HUES48 (cell line): ENCODE measurements around the gene IRX5.

Source experiments
- H3K27ac ChIP-seq: one replicate; pipeline ENCODE4 v1.7.0; 2013; ENCODE audit warnings: low read depth, low read length, inconsistent platforms
- H3K27me3 ChIP-seq: 2 replicates; pipeline ENCODE4 v1.6.1; 2013; ENCODE audit warnings: mild to moderate bottlenecking, low read length; ENCODE audit not compliant: control insufficient read depth, insufficient read depth
- H3K36me3 ChIP-seq: 2 replicates; pipeline ENCODE4 v1.6.1; 2013; ENCODE audit warnings: low read length; ENCODE audit not compliant: control insufficient read depth, insufficient read depth
- H3K4me1 ChIP-seq: 2 replicates; pipeline ENCODE4 v1.6.1; 2013; ENCODE audit warnings: mild to moderate bottlenecking, low read length; ENCODE audit not compliant: control insufficient read depth, insufficient read depth
- H3K4me3 ChIP-seq: 2 replicates; pipeline ENCODE4 v1.5.1; 2013; ENCODE audit warnings: mild to moderate bottlenecking, low read depth, low read length
- H3K9ac ChIP-seq: 2 replicates; pipeline ENCODE4 v1.6.1; 2013; ENCODE audit warnings: mild to moderate bottlenecking, low read depth, low read length, moderate library complexity
- H3K9me3 ChIP-seq: 2 replicates; pipeline ENCODE4 v1.6.1; 2013; ENCODE audit warnings: low read length; ENCODE audit not compliant: control insufficient read depth, insufficient read depth

Gene IRX5

DNA sequence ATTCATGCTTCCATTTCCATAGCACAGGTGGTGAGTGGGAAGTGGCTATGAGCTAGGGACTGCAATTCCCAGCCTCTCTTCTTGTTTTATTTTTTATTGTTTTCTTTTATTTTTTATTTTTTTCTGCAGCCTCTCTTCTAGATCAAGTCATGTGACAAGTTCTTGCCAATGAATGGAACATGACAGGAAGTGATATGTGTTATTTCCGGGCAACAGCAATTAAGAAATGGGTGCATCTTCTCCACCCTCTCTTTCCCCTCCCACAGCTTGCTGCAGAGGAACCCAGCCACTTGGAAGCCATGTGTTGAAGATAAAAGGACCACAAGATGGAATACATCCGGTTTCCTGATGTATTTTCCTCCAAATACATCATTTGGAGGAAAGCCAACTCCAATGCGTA, 23.6 kb downstream of the IRX5 start:
- no peaks in the 10 kb centered on the region for H3K9me3 ChIP-seq
- no peak overlapping the region for H3K27ac ChIP-seq
- no peak overlapping the region for H3K4me3 ChIP-seq
- H3K27me3 ChIP-seq, result peaks cover 9% of the 10 kb centered on the region; the same call in 1 of the 2 replicates
- no peak overlapping the region for H3K9ac ChIP-seq
- H3K4me1 ChIP-seq, result peaks cover 5% of the 10 kb centered on the region; the same call in 1 of the 2 replicates
- H3K36me3 ChIP-seq, result no peaks in the 10 kb centered on the region

- Histone ChIP-seq H3K27me3 (no peaks in the 10 kb centered on the region; the same call in 1 of the 2 replicates), H3K4me1 (peaks cover 5% of the 10 kb centered on the region; the same call in 1 of the 2 replicates), H3K4me3 (no peak overlapping the region), H3K9ac (no peak overlapping the region), H3K36me3 (no peaks in the 10 kb centered on the region), H3K9me3 (no peaks in the 10 kb centered on the region), H3K27ac (no peak overlapping the region)
Observed at GRCh38 chr16:54955757-54956156, 25.1 kb downstream of the IRX5 start.

DNA sequence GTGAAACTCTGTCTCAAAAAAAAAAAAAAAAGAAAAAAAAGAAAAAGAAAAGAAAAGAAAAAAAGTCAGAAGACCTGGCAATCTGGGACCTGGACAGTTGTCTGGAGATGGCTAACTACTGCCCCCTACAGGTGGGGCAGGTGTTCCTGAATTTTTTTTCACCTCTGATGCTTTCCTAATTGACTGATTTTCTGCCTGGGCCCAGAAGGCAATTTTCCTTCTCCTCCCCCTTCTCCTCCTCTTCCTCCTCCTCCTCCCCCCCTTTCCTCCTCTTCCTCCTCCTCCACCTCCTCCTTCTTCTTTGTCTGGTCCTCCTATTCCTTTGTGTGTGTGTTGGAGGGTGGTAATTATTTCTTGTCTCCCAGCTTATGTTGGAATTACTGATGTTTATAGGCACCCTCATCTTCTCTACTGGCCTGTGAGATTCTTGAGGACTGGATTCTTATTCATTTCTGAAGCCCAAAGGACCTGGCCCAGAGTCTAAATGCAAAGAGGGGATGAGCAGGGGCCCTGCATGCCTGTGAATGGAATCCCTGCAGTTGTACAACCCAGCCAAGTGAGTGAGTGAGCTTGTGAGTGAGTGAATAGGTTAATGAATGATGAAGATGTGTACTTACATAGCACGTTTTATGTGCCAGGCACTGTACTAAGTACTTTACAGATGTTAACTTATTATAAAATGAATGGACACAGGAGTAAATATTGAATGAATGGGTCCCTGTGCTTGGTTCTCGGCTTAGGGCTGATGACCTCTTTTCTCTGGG, 26.9 kb downstream of the IRX5 start:
- Histone ChIP-seq H3K36me3 (no peaks in the 10 kb centered on the region), H3K9me3 (no peaks in the 10 kb centered on the region), H3K4me1 (no peaks in the 10 kb centered on the region), H3K27me3 (no peaks in the 10 kb centered on the region; the same call in 1 of the 2 replicates), H3K4me3 (no peak overlapping the region), H3K9ac (no peak overlapping the region), H3K27ac (no peak overlapping the region)

DNA sequence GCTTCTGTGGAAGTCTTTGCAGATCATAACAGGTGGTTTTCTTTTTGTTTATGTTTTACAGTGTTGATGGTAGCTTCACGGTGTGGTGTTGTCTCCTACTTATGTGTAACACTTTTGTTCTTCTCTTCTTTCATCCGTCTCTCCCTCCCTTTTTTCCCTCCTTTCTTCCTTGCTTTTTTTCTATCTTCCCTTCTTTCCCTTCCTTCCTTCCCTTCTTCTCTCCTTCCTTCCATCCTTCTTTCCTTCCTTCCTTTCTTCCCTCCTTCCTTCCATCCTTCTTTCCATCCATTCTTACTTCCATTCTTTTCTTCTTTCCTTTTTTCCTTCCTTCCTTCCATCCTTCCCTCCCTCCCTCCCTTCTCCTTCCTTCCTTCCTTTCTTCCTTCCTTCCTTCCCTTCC, 31.4 kb downstream of the IRX5 start:
- H3K27me3 ChIP-seq, result no peaks in the 10 kb centered on the region
- no peaks in the 10 kb centered on the region for H3K36me3 ChIP-seq
- H3K4me1 ChIP-seq, result no peaks in the 10 kb centered on the region
- no peak overlapping the region for H3K4me3 ChIP-seq
- no peaks in the 10 kb centered on the region for H3K9me3 ChIP-seq
- H3K9ac ChIP-seq, result no peak overlapping the region
- no peak overlapping the region for H3K27ac ChIP-seq

GRCh38 chr16:54964239-54964638, 33.6 kb downstream of the IRX5 start:
- no peaks in the 10 kb centered on the region for H3K36me3 ChIP-seq
- no peak overlapping the region for H3K27ac ChIP-seq
- no peaks in the 10 kb centered on the region for H3K27me3 ChIP-seq
- H3K4me3 ChIP-seq, result no peak overlapping the region
- no peak overlapping the region for H3K9ac ChIP-seq
- no peaks in the 10 kb centered on the region for H3K4me1 ChIP-seq
- no peaks in the 10 kb centered on the region for H3K9me3 ChIP-seq

DNA sequence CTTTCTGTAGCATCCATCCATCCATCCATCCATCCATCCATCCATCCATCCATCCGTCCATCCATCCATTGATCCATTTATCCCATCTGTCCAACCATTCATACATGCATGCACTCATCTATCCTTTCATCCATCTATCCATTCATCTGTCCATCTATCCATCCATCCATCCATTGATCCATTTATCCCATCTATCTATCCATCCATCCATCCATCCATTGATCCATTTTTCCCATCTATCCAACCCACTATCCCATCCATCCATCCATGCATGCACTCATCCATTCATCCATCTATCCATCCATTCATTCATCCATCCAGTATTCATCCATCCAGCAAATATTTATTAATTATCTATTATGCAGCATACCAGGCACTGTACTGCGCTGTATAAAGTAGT, 34.8 kb downstream of the IRX5 start:
- H3K4me3 ChIP-seq, result no peak overlapping the region
- H3K27me3 ChIP-seq, result no peaks in the 10 kb centered on the region
- no peak overlapping the region for H3K9ac ChIP-seq
- H3K9me3 ChIP-seq, result no peaks in the 10 kb centered on the region
- no peaks in the 10 kb centered on the region for H3K4me1 ChIP-seq
- no peaks in the 10 kb centered on the region for H3K36me3 ChIP-seq
- no peak overlapping the region for H3K27ac ChIP-seq

GRCh38 chr16:54968011-54968410, 37.3 kb downstream of the IRX5 start:
- H3K27me3 ChIP-seq, result no peaks in the 10 kb centered on the region
- no peaks in the 10 kb centered on the region for H3K9me3 ChIP-seq
- no peaks in the 10 kb centered on the region for H3K36me3 ChIP-seq
- H3K4me1 ChIP-seq, result no peaks in the 10 kb centered on the region
- H3K27ac ChIP-seq, result no peak overlapping the region
- no peak overlapping the region for H3K4me3 ChIP-seq
- H3K9ac ChIP-seq, result no peak overlapping the region

DNA sequence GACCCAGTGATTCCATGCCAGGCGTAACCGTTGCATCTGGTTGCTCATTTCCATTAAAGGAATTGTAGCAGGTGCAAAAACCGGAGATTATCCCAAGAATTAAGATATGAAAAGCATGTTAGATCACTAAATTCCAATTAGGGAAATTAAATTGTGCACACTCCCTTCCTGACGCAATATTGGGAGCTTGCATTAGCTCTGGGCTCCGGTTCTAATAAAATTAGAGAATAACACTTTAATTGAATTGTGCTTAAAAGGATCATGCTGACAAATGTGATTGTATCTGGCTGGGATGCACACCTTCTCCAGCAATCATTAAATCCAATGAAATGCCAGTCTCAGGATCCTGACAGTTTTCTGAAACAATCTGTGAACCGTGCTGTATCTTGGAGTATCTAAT, 38.1 kb downstream of the IRX5 start:
- no peaks in the 10 kb centered on the region for H3K9me3 ChIP-seq
- no peak overlapping the region for H3K4me3 ChIP-seq
- no peaks in the 10 kb centered on the region for H3K4me1 ChIP-seq
- H3K9ac ChIP-seq, result no peak overlapping the region
- no peaks in the 10 kb centered on the region for H3K27me3 ChIP-seq
- no peaks in the 10 kb centered on the region for H3K36me3 ChIP-seq
- no peak overlapping the region for H3K27ac ChIP-seq

DNA sequence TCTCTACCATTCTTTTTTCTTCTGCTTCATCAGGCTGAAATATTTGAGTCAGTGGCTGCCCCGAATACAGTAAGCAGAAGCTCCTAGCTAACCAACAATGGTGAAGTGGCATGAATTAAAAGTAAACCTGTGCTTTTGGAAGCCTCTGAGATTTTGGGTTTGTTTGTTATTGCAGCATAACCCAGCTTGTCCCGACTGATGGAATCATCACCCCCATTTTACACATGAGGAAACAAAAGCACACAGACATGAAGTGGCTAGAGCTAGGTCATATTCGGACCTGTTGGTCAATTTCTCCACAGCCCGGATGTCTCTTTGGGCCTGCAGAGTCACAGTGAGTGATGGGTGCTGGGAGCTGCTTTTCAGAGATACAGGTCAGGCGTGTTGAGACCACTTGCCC, 39.4 kb downstream of the IRX5 start:
- Histone ChIP-seq H3K27me3 (no peaks in the 10 kb centered on the region), H3K9ac (no peak overlapping the region), H3K27ac (no peak overlapping the region), H3K9me3 (no peaks in the 10 kb centered on the region), H3K36me3 (no peaks in the 10 kb centered on the region), H3K4me3 (no peak overlapping the region), H3K4me1 (no peaks in the 10 kb centered on the region)

DNA sequence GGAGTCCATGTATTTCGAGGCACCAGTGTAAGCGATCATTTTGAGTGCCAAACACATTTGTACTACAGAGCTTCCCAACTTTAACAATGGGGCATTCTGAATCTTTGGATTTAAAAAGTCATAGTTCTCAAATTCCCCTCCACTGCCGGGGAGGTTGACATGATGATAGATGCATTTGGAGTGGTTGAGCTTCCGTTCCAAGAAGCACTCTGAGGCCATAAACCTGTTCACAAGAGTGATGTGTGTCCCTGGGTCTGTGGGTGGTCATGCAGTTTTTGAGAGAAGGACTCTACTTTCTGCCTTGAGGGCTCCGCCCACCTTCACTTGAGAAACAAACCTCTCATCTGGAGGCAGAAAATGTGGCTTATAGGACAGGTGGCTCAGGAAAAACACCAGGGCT, 43.7 kb downstream of the IRX5 start:
- H3K9ac ChIP-seq, result no peak overlapping the region
- H3K9me3 ChIP-seq, result no peaks in the 10 kb centered on the region
- H3K36me3 ChIP-seq, result no peaks in the 10 kb centered on the region
- no peaks in the 10 kb centered on the region for H3K4me1 ChIP-seq
- H3K4me3 ChIP-seq, result no peak overlapping the region
- no peaks in the 10 kb centered on the region for H3K27me3 ChIP-seq
- no peak overlapping the region for H3K27ac ChIP-seq

GRCh38 chr16:54976651-54977200, 46.1 kb downstream of the IRX5 start:
- H3K27ac ChIP-seq, result no peak overlapping the region
- H3K9me3 ChIP-seq, result no peaks in the 10 kb centered on the region
- no peak overlapping the region for H3K4me3 ChIP-seq
- H3K9ac ChIP-seq, result no peak overlapping the region
- H3K4me1 ChIP-seq, result 0 out of 2 replicates have a peak, but pooled peaks cover 4% of the 10 kb centered on the region
- no peaks in the 10 kb centered on the region for H3K36me3 ChIP-seq
- no peaks in the 10 kb centered on the region for H3K27me3 ChIP-seq
